ENCODE measurements around the gene JAK3.
"Not testable (repeated sequence)": the region's sequence is repeated elsewhere in the genome, so short reads cannot be mapped to it uniquely, and the experiment has no call there.

The JAK3 gene

GRCh38 chr19:17787274-17787913, 60.4 kb downstream of the JAK3 start:
- TF ChIP-seq CTCF (IDR thresholded peaks at IDR 0.05; ENCODE audit: low read depth, low read length): no peak
- no peak for DNase-seq (ENCODE audit: low read depth, low spot score)
- in situ Hi-C loops (cut with HindIII; ENCODE audit: low sequenced_read_pairs): no loop called here
- H3K4me3 ChIP-seq (ENCODE audit: low read depth, low read length): no peak overlapping the region

GRCh38 chr19:17784201-17785008, 63.4 kb downstream of the JAK3 start:
- DNase-seq (ENCODE audit: low read depth, low spot score): peak; percentile 50
- in situ Hi-C loops (cut with HindIII; ENCODE audit: low sequenced_read_pairs): no loop called here
- TF ChIP-seq CTCF (IDR thresholded peaks at IDR 0.05; ENCODE audit: low read depth, low read length): peak; percentile 82
- H3K4me3 ChIP-seq (ENCODE audit: low read depth, low read length): no peak overlapping the region

- H3K4me3 ChIP-seq (ENCODE audit: low read depth, low read length); in situ Hi-C loops (cut with HindIII; ENCODE audit: low sequenced_read_pairs); DNase-seq (ENCODE audit: low read depth, low spot score): not testable (repeated sequence)
These were observed 64.1 kb downstream of the JAK3 start for GRCh38 chr19:17783721-17784120.

GRCh38 chr19:17780781-17781180, 67.0 kb downstream of the JAK3 start:
- in situ Hi-C loops (cut with HindIII; ENCODE audit: low sequenced_read_pairs): no loop called here
- no peak for TF ChIP-seq CTCF (IDR thresholded peaks at IDR 0.05; ENCODE audit: low read depth, low read length)
- no peak overlapping the region for H3K4me3 ChIP-seq (ENCODE audit: low read depth, low read length)
- no peak for DNase-seq (ENCODE audit: low read depth, low spot score)

- H3K4me3 ChIP-seq (ENCODE audit: low read depth, low read length): no peak overlapping the region
- DNase-seq (ENCODE audit: low read depth, low spot score): no peak
- no peak for TF ChIP-seq CTCF (IDR thresholded peaks at IDR 0.05; ENCODE audit: low read depth, low read length)
These were observed 68.5 kb downstream of the JAK3 start for GRCh38 chr19:17778968-17779929.

GRCh38 chr19:17778251-17778967, 69.4 kb downstream of the JAK3 start:
- no peak for TF ChIP-seq CTCF (IDR thresholded peaks at IDR 0.05; ENCODE audit: low read depth, low read length)
- H3K4me3 ChIP-seq (ENCODE audit: low read depth, low read length): no peak overlapping the region
- in situ Hi-C loops (cut with HindIII; ENCODE audit: low sequenced_read_pairs): no loop called here
- peak; percentile 16 for DNase-seq (ENCODE audit: low read depth, low spot score)

More at GRCh38 chr19:17778968-17779929, 68.5 kb downstream of the JAK3 start:
- in situ Hi-C loops (cut with HindIII; ENCODE audit: low sequenced_read_pairs): no loop called here

GRCh38 chr19:17777840-17778239, 69.9 kb downstream of the JAK3 start:
- DNase-seq (ENCODE audit: low read depth, low spot score); in situ Hi-C loops (cut with HindIII; ENCODE audit: low sequenced_read_pairs); H3K4me3 ChIP-seq (ENCODE audit: low read depth, low read length): not testable (repeated sequence)
